ENCODE measurements around the gene NUCKS1. TPM values are rescaled to one million over a fixed set of nuclear protein-coding genes. Genes with fewer than 3 reads are reported as not detected.

NUCKS1 gene
- total RNA-seq, 1 experiment from 2014 or later: 210 TPM

GRCh38 chr1:205775015-205775716 is 25.2 kb upstream of the NUCKS1 start, which contains the start of gene RAB29:
Gene RAB29, minus strand, starts transcription at chr1:205775482. Its CDS starts 526 bp downstream, at chr1:205774956.
- CTCF ChIA-PET: interaction anchor here (0.8 kb wide), 1 partner anchor 103 kb away, joined by 3 read pairs; no protein-coding TSS in a partner anchor
- BruUV-seq (replicated peaks): no TSS peak
- Histone ChIP-seq H3K27me3 (ENCODE audit: control insufficient read depth, insufficient read depth, low read length) (no peaks in the 10 kb centered on the region), H3K4me3 (ENCODE audit: low read depth in 2 of 2, low read length in 2 of 2) (peak within 1 kb of the TSS; percentile 94 to 96), H3K9me3 (ENCODE audit: control insufficient read depth, insufficient read depth, low read depth, low read length) (peaks cover 5% of the 10 kb centered on the region; the same call in 1 of the 2 replicates), H3K4me1 (ENCODE audit: control insufficient read depth, insufficient read depth, low read length) (peaks cover 9% of the 10 kb centered on the region), H3K36me3 (ENCODE audit: control insufficient read depth, insufficient read depth, low read length) (no peaks in the 10 kb centered on the region), H3K27ac (ENCODE audit: low read length) (peak within 1 kb of the TSS; percentile 83)
- intact Hi-C loops (cut with micrococcal nuclease; ENCODE audit: unreplicated experiment): no loop called here
- DNase-seq (ENCODE audit: low read depth, low spot score) (peak; percentile 61), ATAC-seq (peak; percentile 97)
- no peak for TF ChIP-seq POLR2AphosphoS5 (IDR thresholded peaks at IDR 0.05; ENCODE audit: low read depth, low read length)
- no peak for TF ChIP-seq REST (IDR thresholded peaks at IDR 0.05; ENCODE audit: insufficient read depth in 1 of 2, low read depth in 2 of 2, low read length in 1 of 2)
- no peak for TF ChIP-seq CTCF (IDR thresholded peaks at IDR 0.05)
- in situ Hi-C loops (cut with HindIII; ENCODE audit: low pct_unique_long_range_greater_than_20kb, low sequenced_read_pairs): no loop called here
- POLR2A ChIA-PET: no interaction called here

- in situ Hi-C loops (cut with HindIII; ENCODE audit: low pct_unique_long_range_greater_than_20kb, low sequenced_read_pairs): no loop called here
- POLR2A ChIA-PET: no interaction called here
- intact Hi-C loops (cut with micrococcal nuclease; ENCODE audit: unreplicated experiment): no loop called here
Observed at GRCh38 chr1:205774198-205775014, 24.4 kb upstream of the NUCKS1 start.

More at GRCh38 chr1:205774198-205775014, 24.4 kb upstream of the NUCKS1 start:
- Histone ChIP-seq H3K36me3 (ENCODE audit: control insufficient read depth, insufficient read depth, low read length) (no peaks in the 10 kb centered on the region), H3K9me3 (ENCODE audit: control insufficient read depth, insufficient read depth, low read depth, low read length) (peaks cover 5% of the 10 kb centered on the region; the same call in 1 of the 2 replicates), H3K4me1 (ENCODE audit: control insufficient read depth, insufficient read depth, low read length) (peaks cover 9% of the 10 kb centered on the region), H3K4me3 (ENCODE audit: low read depth in 2 of 2, low read length in 2 of 2) (peak overlapping the region; percentile 94 to 96), H3K27ac (ENCODE audit: low read length) (peak overlapping the region; percentile 83), H3K27me3 (ENCODE audit: control insufficient read depth, insufficient read depth, low read length) (no peaks in the 10 kb centered on the region)
- DNase-seq (ENCODE audit: low read depth, low spot score): no peak
- ATAC-seq: peak; percentile 55
- no TSS peak for BruUV-seq (replicated peaks)
- TF ChIP-seq REST (IDR thresholded peaks at IDR 0.05; ENCODE audit: insufficient read depth in 1 of 2, low read depth in 2 of 2, low read length in 1 of 2) (no peak), TCF7L2 (IDR thresholded peaks at IDR 0.05; ENCODE audit: low read depth, low read length) (no peak), SIN3A (IDR thresholded peaks at IDR 0.05; ENCODE audit: borderline replicate concordance, insufficient read depth, low read depth, low read length) (no peak), CTCF (IDR thresholded peaks at IDR 0.05) (no peak), POLR2AphosphoS5 (IDR thresholded peaks at IDR 0.05; ENCODE audit: low read depth, low read length) (no peak)
- CTCF ChIA-PET: interaction anchor here (0.8 kb wide), 1 partner anchor 102 kb away, joined by 3 read pairs; no protein-coding TSS in a partner anchor
